Hepatocyte (in vitro differentiated cells): ENCODE measurements around the gene ZNF92. TPM values are rescaled to one million over a fixed set of nuclear protein-coding genes. Genes with fewer than 3 reads are reported as not detected.

Source experiments
- DNase-seq: peaks from one replicate; pipeline ENCODE4 v3.0.0-alpha.2; 2016; ENCODE audit warnings: low spot score
- H2AFZ ChIP-seq: fragments of 200-600 bp; sonication (generic); 2 replicates; pipeline ENCODE4 v1.6.0; 2016; ENCODE audit warnings: antibody characterized with exemption, mild to moderate bottlenecking
- H3K27ac ChIP-seq: fragments of 200-600 bp; sonication (generic); 2 replicates; pipeline ENCODE4 v1.5.1; 2016; ENCODE audit warnings: mild to moderate bottlenecking
- H3K27me3 ChIP-seq: fragments of 200-600 bp; sonication (generic); 2 replicates; pipeline ENCODE4 v1.6.1; 2016
- H3K36me3 ChIP-seq: fragments of 200-600 bp; sonication (generic); replicated peaks from 2 replicates; pipeline ENCODE4 v1.5.1; 2016; ENCODE audit warnings: low read depth; ENCODE audit not compliant: insufficient read depth
- H3K4me1 ChIP-seq: fragments of 200-600 bp; sonication (generic); 2 replicates; pipeline ENCODE4 v1.5.1; 2016; ENCODE audit warnings: mild to moderate bottlenecking, moderate library complexity; ENCODE audit not compliant: insufficient read depth
- H3K4me2 ChIP-seq: fragments of 200-600 bp; sonication (generic); 2 replicates; pipeline ENCODE4 v1.6.0; 2016
- H3K4me3 ChIP-seq: fragments of 200-600 bp; sonication (generic); 2 replicates; pipeline ENCODE4 v1.5.1; 2016; ENCODE audit warnings: mild to moderate bottlenecking
- H3K79me2 ChIP-seq: fragments of 200-600 bp; sonication (generic); 2 replicates; pipeline ENCODE4 v1.6.0; 2017; ENCODE audit warnings: mild to moderate bottlenecking
- H3K9me2 ChIP-seq: fragments of 200-600 bp; sonication (generic); replicated peaks from 2 replicates; pipeline ENCODE4 v1.6.0; 2017; ENCODE audit warnings: mild to moderate bottlenecking; ENCODE audit not compliant: insufficient read depth
- H3K9me3 ChIP-seq: fragments of 200-600 bp; sonication (generic); 2 replicates; pipeline ENCODE4 v1.5.1; 2016; ENCODE audit warnings: low read depth, mild to moderate bottlenecking
- H4K20me1 ChIP-seq: fragments of 200-600 bp; sonication (generic); 2 replicates; pipeline ENCODE4 v1.6.0; 2016; ENCODE audit warnings: mild to moderate bottlenecking; ENCODE audit not compliant: insufficient read depth, poor library complexity, severe bottlenecking
- EZH2 ChIP-seq: fragments of 200-600 bp; sonication (generic); IDR thresholded peaks from 2 replicates; pipeline ENCODE4 v1.6.1; 2016; ENCODE audit warnings: antibody characterized with exemption, mild to moderate bottlenecking, borderline replicate concordance
- EZH2phosphoT487 ChIP-seq: fragments of 200-600 bp; sonication (generic); IDR thresholded peaks from one replicate; pipeline ENCODE4 v1.6.1; 2018; ENCODE audit warnings: antibody characterized with exemption, mild to moderate bottlenecking, low read depth, moderate library complexity; ENCODE audit not compliant: unreplicated experiment, severe bottlenecking
- WGBS: methylation state at CpG from one replicate; pipeline ENCODE4 v1.1.6; 2016; ENCODE audit warnings: low lambda C conversion rate; ENCODE audit errors: missing lambda C conversion rate; 5-methylcytosine and 5-hydroxymethylcytosine counted together
- polyA plus RNA-seq: library from polyadenylated mRNA; unstranded; fragments of >200 nt; fragmentation: Nextera tagmentation; extraction: Ambion mirVana; gene quantifications from 2 replicates; pipeline ENCODE4 v1.2.1, GENCODE V29; 2016
- total RNA-seq: library from RNA; depleted of rRNA; stranded (reverse); fragments of >200 nt; gene quantifications from 2 replicates; pipeline ENCODE4 v1.2.3, GENCODE V29; 2014
- TF ChIP-seq, protein P1 (sequence below): fragments of 200-600 bp; sonication (generic); IDR thresholded peaks from 2 replicates; pipeline ENCODE4 v1.5.1; 2016; ENCODE audit warnings: antibody characterized with exemption, mild to moderate bottlenecking; ENCODE audit not compliant: poor library complexity

The ZNF92 gene
- total and polyA plus RNA-seq, 2 experiments from 2014 or later, result 3.0 to 11.3 TPM

DNA sequence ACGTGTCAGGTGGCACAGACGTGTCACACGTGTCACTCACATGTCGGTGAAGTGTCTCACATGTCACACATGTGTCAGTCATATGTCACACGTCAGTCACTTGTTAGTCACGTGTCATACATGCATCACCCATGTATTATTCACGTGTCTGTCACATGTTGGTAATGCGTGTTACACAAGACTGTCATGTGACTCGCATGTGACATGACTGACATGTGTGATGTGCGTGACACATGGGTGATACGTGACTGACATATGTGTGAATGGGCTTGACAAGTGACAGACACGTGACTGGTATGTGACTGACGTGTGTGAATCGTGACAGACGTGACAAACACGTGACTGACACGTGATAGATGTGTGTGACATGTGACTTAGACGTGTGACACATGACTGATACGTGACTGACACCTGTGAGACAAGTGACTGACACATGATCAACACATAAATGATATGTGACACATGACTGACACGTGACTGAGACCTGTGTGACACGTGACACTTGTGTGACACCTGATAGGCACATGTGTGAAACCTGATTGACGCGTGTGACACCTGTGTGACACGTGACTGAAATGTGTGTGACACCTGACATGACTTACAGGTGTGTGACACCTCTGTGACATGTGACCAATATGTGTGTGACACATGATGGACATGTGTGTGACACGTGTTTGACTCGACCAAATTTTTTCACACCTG, 56.1 kb downstream of the ZNF92 start:
- Histone ChIP-seq H3K36me3 (no peaks in the 10 kb centered on the region), H2AFZ (no peak overlapping the region)
- TF ChIP-seq, protein P1, sequence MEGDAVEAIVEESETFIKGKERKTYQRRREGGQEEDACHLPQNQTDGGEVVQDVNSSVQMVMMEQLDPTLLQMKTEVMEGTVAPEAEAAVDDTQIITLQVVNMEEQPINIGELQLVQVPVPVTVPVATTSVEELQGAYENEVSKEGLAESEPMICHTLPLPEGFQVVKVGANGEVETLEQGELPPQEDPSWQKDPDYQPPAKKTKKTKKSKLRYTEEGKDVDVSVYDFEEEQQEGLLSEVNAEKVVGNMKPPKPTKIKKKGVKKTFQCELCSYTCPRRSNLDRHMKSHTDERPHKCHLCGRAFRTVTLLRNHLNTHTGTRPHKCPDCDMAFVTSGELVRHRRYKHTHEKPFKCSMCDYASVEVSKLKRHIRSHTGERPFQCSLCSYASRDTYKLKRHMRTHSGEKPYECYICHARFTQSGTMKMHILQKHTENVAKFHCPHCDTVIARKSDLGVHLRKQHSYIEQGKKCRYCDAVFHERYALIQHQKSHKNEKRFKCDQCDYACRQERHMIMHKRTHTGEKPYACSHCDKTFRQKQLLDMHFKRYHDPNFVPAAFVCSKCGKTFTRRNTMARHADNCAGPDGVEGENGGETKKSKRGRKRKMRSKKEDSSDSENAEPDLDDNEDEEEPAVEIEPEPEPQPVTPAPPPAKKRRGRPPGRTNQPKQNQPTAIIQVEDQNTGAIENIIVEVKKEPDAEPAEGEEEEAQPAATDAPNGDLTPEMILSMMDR, result no peak
- no peak for TF ChIP-seq EZH2phosphoT487

DNA sequence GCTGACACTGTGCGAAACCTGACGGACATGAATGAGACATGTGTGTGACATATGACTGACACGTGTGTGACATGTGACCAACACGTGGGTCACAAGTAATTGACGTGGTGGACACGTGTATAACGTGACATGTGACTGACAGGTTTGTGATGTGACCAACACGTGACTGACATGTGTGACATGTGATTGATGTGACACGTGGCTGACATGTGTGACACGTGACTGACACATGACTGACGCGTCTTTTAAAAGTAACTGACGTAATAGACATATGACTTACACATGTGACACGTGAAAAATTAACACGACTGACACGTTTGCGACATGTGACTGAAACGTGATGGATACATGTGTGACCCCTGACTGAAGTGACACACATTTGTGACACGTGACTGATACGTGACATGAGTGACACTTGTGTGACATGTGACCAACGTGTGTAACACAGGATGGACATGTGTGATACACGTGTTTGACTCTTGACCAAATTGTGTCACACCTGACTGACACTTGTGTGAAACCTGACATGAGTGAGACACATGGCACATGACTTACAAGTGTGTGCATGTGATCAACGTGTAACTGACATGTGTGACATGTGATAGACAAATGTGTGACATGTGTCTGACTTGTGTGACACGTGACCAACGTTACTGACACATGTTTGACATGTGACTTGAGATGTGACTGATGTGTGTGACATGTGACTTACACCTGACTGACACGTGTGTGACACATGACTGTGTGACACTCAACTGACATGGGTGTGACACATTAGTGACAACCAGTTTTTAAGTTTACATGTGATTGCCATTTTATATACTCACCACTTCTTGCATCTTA, 56.9 kb downstream of the ZNF92 start:
- Histone ChIP-seq H2AFZ (no peak overlapping the region), H4K20me1 (no peaks in the 10 kb centered on the region)

More for the DNA sequence above, 56.1 kb downstream of the ZNF92 start:
- Histone ChIP-seq H3K4me1 (no peaks in the 10 kb centered on the region), H3K4me2 (no peak overlapping the region), H3K79me2 (no peaks in the 10 kb centered on the region), H4K20me1 (no peaks in the 10 kb centered on the region), H3K9me3 (no peaks in the 10 kb centered on the region), H3K4me3 (no peak overlapping the region), H3K27me3 (no peaks in the 10 kb centered on the region), H3K9me2 (no peaks in the 10 kb centered on the region), H3K27ac (no peak overlapping the region)
- WGBS, result 69% methylated on average over 26 of the region's 26 CpGs
- no peak for DNase-seq

DNA sequence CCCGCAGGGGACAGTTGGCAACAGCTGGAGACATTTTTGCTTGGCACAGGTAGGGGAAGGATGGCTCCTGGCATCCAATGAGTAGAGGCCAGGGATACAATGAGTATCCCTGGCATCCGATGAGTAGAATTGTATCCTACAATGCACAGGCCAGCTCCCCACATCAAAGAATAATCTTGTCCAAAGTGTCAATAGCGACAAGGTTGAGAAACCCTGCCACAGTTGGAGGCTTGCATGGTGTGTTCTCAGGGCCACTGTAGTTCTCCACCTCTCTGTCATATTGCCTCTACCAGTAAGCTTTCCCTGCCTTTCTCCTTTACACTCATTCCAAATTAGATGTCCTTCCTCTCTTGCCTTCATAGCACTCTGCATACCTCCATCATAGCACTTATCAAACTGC, 60.7 kb downstream of the ZNF92 start:
- TF ChIP-seq EZH2 (no peak), EZH2phosphoT487 (no peak)
- TF ChIP-seq, protein P1, result no peak
- 55% methylated on average over 3 of the region's 3 CpGs for WGBS
- Histone ChIP-seq H3K4me2 (no peak overlapping the region), H3K36me3 (no peaks in the 10 kb centered on the region), H3K4me3 (no peak overlapping the region), H3K27ac (no peak overlapping the region), H2AFZ (no peak overlapping the region), H3K4me1 (no peaks in the 10 kb centered on the region), H3K9me3 (no peaks in the 10 kb centered on the region), H3K9me2 (no peaks in the 10 kb centered on the region), H4K20me1 (no peaks in the 10 kb centered on the region), H3K79me2 (no peaks in the 10 kb centered on the region), H3K27me3 (no peaks in the 10 kb centered on the region)
- no peak for DNase-seq

More for the DNA sequence above, 56.9 kb downstream of the ZNF92 start:
- Histone ChIP-seq H3K4me1 (no peaks in the 10 kb centered on the region), H3K79me2 (no peaks in the 10 kb centered on the region), H3K27me3 (no peaks in the 10 kb centered on the region), H3K27ac (no peak overlapping the region), H3K9me3 (no peaks in the 10 kb centered on the region), H3K9me2 (no peaks in the 10 kb centered on the region), H3K4me3 (no peak overlapping the region), H3K36me3 (no peaks in the 10 kb centered on the region), H3K4me2 (no peak overlapping the region)
- no peak for DNase-seq
- 78% methylated on average over 26 of the region's 26 CpGs for WGBS
- TF ChIP-seq EZH2 (no peak), EZH2phosphoT487 (no peak)
- TF ChIP-seq, protein P1, result no peak
